Kidney epithelial cell (primary cell): ENCODE results near the gene ST8SIA5. TPM values are rescaled to one million over a fixed set of nuclear protein-coding genes. Genes with fewer than 3 reads are reported as not detected.
A peak's percentile ranks its signal among the peaks of the same experiment; 100 is the strongest.

Experiments
- DNase-seq: peaks from one replicate; pipeline ENCODE4 v3.0.0-alpha.2; 2010; ENCODE audit warnings: low read depth
- H3K27me3 ChIP-seq: 2 replicates; pipeline ENCODE4 v1.6.0; 2011; ENCODE audit warnings: low read length; ENCODE audit not compliant: control insufficient read depth, insufficient read depth
- H3K36me3 ChIP-seq: 2 replicates; pipeline ENCODE4 v1.5.1; 2011; ENCODE audit warnings: low read length; ENCODE audit not compliant: control insufficient read depth, insufficient read depth
- H3K4me3 ChIP-seq: 2 replicates; pipeline ENCODE4 v1.5.1; 2011; ENCODE audit warnings: low read depth, mild to moderate bottlenecking, control low read depth, low read length
- total RNA-seq: library from RNA; depleted of rRNA; stranded (reverse); fragments of >200 nt; gene quantifications from 2 replicates; pipeline ENCODE4 v1.2.3, GENCODE V29; 2015
- TF ChIP-seq, protein P1 (sequence below): IDR thresholded peaks from 2 replicates; pipeline ENCODE4 v1.5.1; 2011; ENCODE audit warnings: mild to moderate bottlenecking, moderate library complexity, low read length, control low read depth, inconsistent platforms; ENCODE audit not compliant: insufficient read depth, poor library complexity, severe bottlenecking

The ST8SIA5 gene
- total RNA-seq, 1 donor from 2014 or later, result under 0.01 TPM

DNA sequence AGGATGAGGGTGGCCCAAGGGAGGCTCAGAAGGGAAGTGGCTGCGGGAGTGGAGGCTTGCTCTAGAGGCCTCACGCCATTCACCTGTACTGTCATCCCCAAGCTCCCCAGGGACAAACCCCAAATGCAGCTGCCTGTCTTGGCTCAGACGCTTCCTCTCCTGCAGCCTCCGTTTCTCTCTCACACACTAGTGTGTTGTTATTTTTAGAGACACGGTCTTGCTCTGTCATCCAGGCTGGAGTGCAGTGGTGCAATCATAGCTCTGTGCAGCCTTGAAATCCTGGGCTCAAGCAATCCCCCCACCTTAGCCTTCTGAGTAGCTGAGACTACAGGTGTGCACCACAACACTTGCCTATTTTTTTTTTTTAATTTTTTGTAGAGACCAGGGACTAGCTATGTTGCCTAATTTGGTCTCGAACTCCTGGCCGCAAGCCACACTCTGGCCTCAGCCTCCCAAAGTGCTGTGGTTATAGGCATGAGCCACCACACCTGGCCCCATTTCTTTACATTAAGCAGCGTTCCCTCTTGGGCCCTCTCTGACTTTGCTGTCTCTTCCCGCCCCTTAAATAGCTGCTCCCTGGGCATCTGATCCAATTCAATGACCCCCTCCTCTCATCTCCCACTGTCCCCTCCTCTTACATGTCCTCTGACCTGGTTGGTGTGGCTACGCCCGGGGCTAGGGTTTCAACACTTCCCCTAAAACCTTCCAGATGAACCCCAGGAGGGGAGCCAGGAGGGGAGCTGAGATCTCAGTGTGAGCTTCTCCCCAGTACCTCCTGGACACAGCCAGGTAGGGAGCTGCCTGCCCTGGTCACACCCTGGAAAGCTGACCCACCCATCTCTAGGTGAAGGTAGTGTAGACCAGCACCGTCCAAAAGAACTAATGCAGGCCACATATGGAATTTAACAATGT lies 75.8 kb downstream of the ST8SIA5 start:
- no peaks in the 10 kb centered on the region for H3K27me3 ChIP-seq
- no peak overlapping the region for H3K4me3 ChIP-seq
- H3K36me3 ChIP-seq, result no peaks in the 10 kb centered on the region
- TF ChIP-seq, protein P1, sequence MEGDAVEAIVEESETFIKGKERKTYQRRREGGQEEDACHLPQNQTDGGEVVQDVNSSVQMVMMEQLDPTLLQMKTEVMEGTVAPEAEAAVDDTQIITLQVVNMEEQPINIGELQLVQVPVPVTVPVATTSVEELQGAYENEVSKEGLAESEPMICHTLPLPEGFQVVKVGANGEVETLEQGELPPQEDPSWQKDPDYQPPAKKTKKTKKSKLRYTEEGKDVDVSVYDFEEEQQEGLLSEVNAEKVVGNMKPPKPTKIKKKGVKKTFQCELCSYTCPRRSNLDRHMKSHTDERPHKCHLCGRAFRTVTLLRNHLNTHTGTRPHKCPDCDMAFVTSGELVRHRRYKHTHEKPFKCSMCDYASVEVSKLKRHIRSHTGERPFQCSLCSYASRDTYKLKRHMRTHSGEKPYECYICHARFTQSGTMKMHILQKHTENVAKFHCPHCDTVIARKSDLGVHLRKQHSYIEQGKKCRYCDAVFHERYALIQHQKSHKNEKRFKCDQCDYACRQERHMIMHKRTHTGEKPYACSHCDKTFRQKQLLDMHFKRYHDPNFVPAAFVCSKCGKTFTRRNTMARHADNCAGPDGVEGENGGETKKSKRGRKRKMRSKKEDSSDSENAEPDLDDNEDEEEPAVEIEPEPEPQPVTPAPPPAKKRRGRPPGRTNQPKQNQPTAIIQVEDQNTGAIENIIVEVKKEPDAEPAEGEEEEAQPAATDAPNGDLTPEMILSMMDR, result no peak
- DNase-seq, result no peak

DNA sequence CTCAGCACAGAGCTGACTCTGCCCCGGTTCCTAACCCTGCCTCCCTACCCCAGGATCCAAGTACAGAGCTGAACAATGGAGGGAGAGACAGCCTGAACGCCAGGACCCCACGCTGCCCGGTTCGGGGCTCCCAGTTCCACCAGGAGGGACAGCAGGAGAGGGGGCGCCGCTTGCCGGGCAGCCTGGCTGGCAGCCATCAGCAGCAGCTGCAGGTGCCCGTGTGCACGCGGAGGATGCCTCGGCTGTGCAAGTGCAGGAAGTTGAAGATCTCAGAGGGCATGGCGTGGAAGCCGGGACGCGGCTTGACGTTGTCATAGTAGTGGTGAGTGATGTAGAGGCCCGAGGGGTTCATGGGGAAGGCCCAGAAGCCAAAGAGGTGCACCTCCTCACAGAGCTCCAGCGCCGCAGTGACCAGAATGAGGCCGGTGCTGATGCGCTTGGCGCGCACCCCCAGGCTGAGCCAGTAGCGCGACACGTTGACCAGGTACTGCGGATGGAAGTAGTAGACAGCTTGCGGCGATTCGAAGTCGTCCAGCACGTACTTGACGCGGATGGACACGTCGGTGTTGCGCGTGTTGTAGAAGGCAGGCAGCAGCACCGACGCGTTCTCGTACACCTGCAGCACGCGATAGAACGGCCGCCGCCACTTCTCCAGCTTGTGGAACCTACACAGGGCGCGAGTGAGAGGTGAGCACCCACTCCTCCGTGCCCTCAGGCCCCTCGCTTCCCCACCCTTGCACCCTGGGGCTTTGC lies 76.8 kb downstream of the ST8SIA5 start:
- no peaks in the 10 kb centered on the region for H3K36me3 ChIP-seq
- H3K4me3 ChIP-seq, result no peak overlapping the region
- TF ChIP-seq, protein P1, result no peak
- H3K27me3 ChIP-seq, result no peaks in the 10 kb centered on the region
- no peak for DNase-seq

DNA sequence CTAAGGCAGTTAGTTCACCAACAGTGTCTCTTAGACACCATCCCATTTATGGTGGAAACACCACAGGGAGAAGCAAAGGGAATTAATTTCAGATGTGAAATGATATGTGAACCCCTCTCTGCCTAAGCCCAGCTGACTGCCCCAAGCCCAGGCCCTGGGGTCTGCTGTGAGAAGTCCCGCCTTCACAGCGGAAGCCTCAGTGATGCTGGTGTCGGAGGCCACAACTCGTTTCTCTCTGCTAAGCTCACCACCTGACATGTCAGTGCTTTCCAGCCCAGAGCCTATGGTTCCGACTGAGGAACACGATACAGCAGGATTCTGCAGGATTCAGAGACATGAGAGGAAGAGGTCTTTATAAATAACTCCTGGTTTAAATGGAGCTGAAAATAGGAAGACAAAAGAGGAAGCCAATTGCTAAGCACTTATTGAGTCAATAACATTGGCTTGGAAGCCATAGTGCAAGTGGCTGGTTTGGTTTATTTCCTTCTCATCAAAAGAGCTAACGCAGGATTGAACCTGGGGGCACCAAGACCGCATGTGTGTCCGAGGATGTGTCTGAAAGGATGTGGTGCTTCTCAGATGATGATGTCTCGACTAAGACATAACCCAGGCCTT lies 78.0 kb downstream of the ST8SIA5 start:
- Histone ChIP-seq H3K27me3 (no peaks in the 10 kb centered on the region), H3K4me3 (no peak overlapping the region), H3K36me3 (no peaks in the 10 kb centered on the region)
- TF ChIP-seq, protein P1, result no peak
- no peak for DNase-seq

DNA sequence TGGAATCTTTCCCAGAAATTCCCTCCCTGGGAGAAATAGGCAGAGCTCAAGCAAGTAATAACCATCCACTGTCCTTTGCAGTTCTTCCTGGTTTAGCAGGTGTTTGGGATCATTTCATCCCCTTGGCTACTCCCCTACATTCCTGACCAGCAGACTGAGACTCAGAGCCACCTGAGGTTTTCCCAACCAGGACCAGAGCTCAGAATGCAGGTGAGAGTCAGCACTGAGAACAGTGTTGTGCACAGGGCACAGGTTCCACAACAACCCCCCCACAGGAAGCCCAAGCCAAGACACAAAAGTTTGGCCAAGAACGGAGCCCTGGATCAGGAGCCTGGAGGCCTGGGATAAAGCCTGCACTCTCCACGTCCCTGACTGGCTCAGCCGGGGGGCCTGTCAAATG lies 78.8 kb downstream of the ST8SIA5 start:
- no peaks in the 10 kb centered on the region for H3K27me3 ChIP-seq
- no peaks in the 10 kb centered on the region for H3K36me3 ChIP-seq
- no peak for DNase-seq
- H3K4me3 ChIP-seq, result no peak overlapping the region
- TF ChIP-seq, protein P1, result no peak

DNA sequence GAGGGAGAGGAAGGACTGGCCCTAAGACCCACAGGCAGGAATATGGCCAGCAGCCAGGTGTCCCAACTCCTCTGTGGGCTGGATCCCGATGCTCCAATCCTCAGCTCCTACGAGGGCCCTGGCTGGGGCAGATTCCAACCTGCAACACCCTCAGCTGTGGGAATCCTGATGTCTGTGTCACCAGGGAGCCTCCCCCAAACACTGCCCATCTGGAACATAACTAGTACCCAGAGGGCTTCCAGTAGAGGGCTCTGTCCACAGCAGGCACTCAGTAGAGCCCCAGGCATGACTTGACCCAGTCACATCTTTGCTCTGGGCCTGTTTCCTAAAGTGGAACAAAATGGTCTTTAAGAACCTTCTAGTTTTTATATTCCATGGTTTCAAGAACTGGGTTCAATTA lies 79.2 kb downstream of the ST8SIA5 start:
- Histone ChIP-seq H3K4me3 (no peak overlapping the region), H3K36me3 (no peaks in the 10 kb centered on the region), H3K27me3 (no peaks in the 10 kb centered on the region)
- DNase-seq, result peak; percentile 35
- TF ChIP-seq, protein P1, result peak; percentile 54
